A673 (cell line): ENCODE measurements around the gene PCDHGA2. TPM values are rescaled to one million over a fixed set of nuclear protein-coding genes. Genes with fewer than 3 reads are reported as not detected.
A peak's percentile ranks its signal among the peaks of the same experiment; 100 is the strongest.

Experiments used
- Bru-seq: library from RNA; stranded (reverse); fragments of 400-500 nt; gene quantifications from one replicate; lab custom pipeline; 2021; lab: Mats Ljungman, UMichigan
- BruChase-seq, 2 experiments: library from RNA; stranded (reverse); fragments of 400-500 nt; gene quantifications; one replicate each; lab custom pipeline; 2021; lab: Mats Ljungman, UMichigan
- BruUV-seq: library from RNA; stranded (reverse); fragments of 400-500 nt; replicated peaks from 2 replicates; lab custom pipeline; 2021; lab: Mats Ljungman, UMichigan
- CTCF ChIA-PET: fragments of 300-600 bp; sonication (Branson Sonifier 250); formaldehyde crosslinking; loops from one replicate; lab custom pipeline; 2022; ENCODE audit warnings: antibody characterized with exemption; lab: Charles Lee
- POLR2A ChIA-PET: fragments of 300-600 bp; sonication (Branson Sonifier 250); formaldehyde crosslinking; loops from one replicate; lab custom pipeline; 2022; ENCODE audit warnings: antibody characterized with exemption; ENCODE audit not compliant: low non-redundant PET; lab: Charles Lee
- DNase-seq: peaks from one replicate; pipeline ENCODE4 v3.0.0-alpha.2; 2015; ENCODE audit warnings: low spot score
- H3K27ac ChIP-seq: fragments of 200-600 bp; sonication (generic); 2 replicates; pipeline ENCODE4 v1.5.1; 2016; ENCODE audit warnings: mixed run types, low read depth, mild to moderate bottlenecking, mixed read lengths, antibody characterized with exemption, low read length; ENCODE audit not compliant: poor library complexity, severe bottlenecking
- H3K27me3 ChIP-seq: fragments of 200-600 bp; sonication (generic); replicated peaks from 2 replicates; pipeline ENCODE4 v1.6.1; 2017; ENCODE audit warnings: mixed run types, low read depth, mild to moderate bottlenecking, mixed read lengths, antibody characterized with exemption, low read length; ENCODE audit not compliant: insufficient read depth, poor library complexity
- H3K36me3 ChIP-seq: fragments of 200-600 bp; sonication (generic); 2 replicates; pipeline ENCODE4 v1.6.1; 2016; ENCODE audit warnings: mixed run types, mild to moderate bottlenecking, mixed read lengths, antibody characterized with exemption, low read length; ENCODE audit not compliant: insufficient read depth, poor library complexity, severe bottlenecking
- H3K4me1 ChIP-seq: fragments of 200-600 bp; sonication (generic); 2 replicates; pipeline ENCODE4 v1.6.1; 2017; ENCODE audit warnings: mixed run types, mild to moderate bottlenecking, mixed read lengths, antibody characterized with exemption, low read length; ENCODE audit not compliant: insufficient read depth, poor library complexity, severe bottlenecking
- H3K4me3 ChIP-seq: fragments of 200-600 bp; sonication (generic); 2 replicates; pipeline ENCODE4 v1.5.1; 2016; ENCODE audit warnings: low read depth, mixed run types, mild to moderate bottlenecking, mixed read lengths, low read length; ENCODE audit not compliant: poor library complexity, severe bottlenecking
- H3K9me3 ChIP-seq: fragments of 200-600 bp; sonication (generic); 2 replicates; pipeline ENCODE4 v1.6.1; 2016; ENCODE audit warnings: mixed run types, low read depth, mild to moderate bottlenecking, mixed read lengths, antibody characterized with exemption, low read length; ENCODE audit not compliant: poor library complexity, severe bottlenecking
- CTCF ChIP-seq: fragments of 300-800, 200-600 bp; sonication (generic); conservative IDR thresholded peaks from 2 replicates; pipeline ENCODE4 v1.5.1; 2017; ENCODE audit warnings: low read depth, mild to moderate bottlenecking, antibody characterized with exemption, low read length, moderate library complexity, mixed read lengths
- EZH2 ChIP-seq: fragments of 200-600 bp; sonication (generic); IDR thresholded peaks from 2 replicates; pipeline ENCODE4 v1.6.1; 2017; ENCODE audit warnings: borderline replicate concordance, low read depth, mild to moderate bottlenecking, mixed read lengths, antibody characterized with exemption, low read length; ENCODE audit not compliant: poor library complexity, severe bottlenecking
- intact Hi-C: fragments of 100-400 bp; cut with micrococcal nuclease; formaldehyde crosslinking; loops from one replicate; pipeline ENCODE4 v1.10.0; 2022; ENCODE audit not compliant: unreplicated experiment
- long read RNA-seq: library from polyadenylated mRNA; stranded (forward); transcript quantifications from one replicate; pipeline ENCODE4 v2.0.0, GENCODE V29; 2022
- total RNA-seq: library from RNA; stranded (reverse); gene quantifications from 2 replicates; pipeline ENCODE4 v1.2.3, GENCODE V29; 2021

The PCDHGA2 gene
- total RNA-seq = 1.5 and 1.8 TPM in 2 replicates
- Bru-seq, nascent RNA = percentile 43 among the genes with signal in this experiment
- BruChase-seq, experiment 1, labeled RNA remaining after a 2-hour chase = percentile 60 among the genes with signal in this experiment
- percentile 72 among the genes with signal in this experiment for BruChase-seq, experiment 2, labeled RNA remaining after a 6-hour chase
- long read RNA-seq, full-length matches to known transcripts = 1 of 1 reads
- long read RNA-seq, partial matches to known transcripts = 0 of 1 reads
- long read RNA-seq, other reads (novel, unspliced or antisense) = 0 of 1 reads

GRCh38 chr5:141338538-141339306 lies at the start of gene PCDHGA2:
Gene PCDHGA2 (plus strand): TSS chr5:141338760.
- no TSS peak for BruUV-seq

GRCh38 chr5:141298376-141298775 lies 40.2 kb upstream of the PCDHGA2 start:
- POLR2A ChIA-PET = no interaction called here
- BruUV-seq = no TSS peak
- no peak overlapping the region for H3K4me3 ChIP-seq
- intact Hi-C loops = no loop called here
- H3K9me3 ChIP-seq = no peaks in the 10 kb centered on the region
- CTCF ChIA-PET = no interaction called here
- no peaks in the 10 kb centered on the region for H3K36me3 ChIP-seq
- no peaks in the 10 kb centered on the region for H3K4me1 ChIP-seq
- DNase-seq = no peak
- H3K27ac ChIP-seq = no peak overlapping the region
- no peaks in the 10 kb centered on the region for H3K27me3 ChIP-seq
- TF ChIP-seq CTCF = no peak
- no peak for TF ChIP-seq EZH2

More at GRCh38 chr5:141338538-141339306, at the start of gene PCDHGA2:
- Histone ChIP-seq H3K9me3 (peaks cover 48% of the 10 kb centered on the region), H3K4me3 (no peak within 1 kb of the TSS), H3K27me3 (no peaks in the 10 kb centered on the region), H3K36me3 (no peaks in the 10 kb centered on the region), H3K27ac (no peak within 1 kb of the TSS), H3K4me1 (no peaks in the 10 kb centered on the region)
- TF ChIP-seq EZH2 (no peak), CTCF (peak; percentile 55)
- ChIA-PET POLR2A (no interaction called here), CTCF (interaction anchor here (0.6 kb wide), 1 partner anchor 225 kb away, joined by 3 read pairs; no protein-coding TSS in a partner anchor)
- intact Hi-C loops = no loop called here
- DNase-seq = peak; percentile 65

- Histone ChIP-seq H3K36me3 (no peaks in the 10 kb centered on the region), H3K9me3 (peaks cover 20% of the 10 kb centered on the region), H3K27me3 (no peaks in the 10 kb centered on the region), H3K4me3 (no peak within 1 kb of the TSS), H3K27ac (no peak within 1 kb of the TSS), H3K4me1 (no peaks in the 10 kb centered on the region)
- CTCF ChIA-PET = no interaction called here
- TF ChIP-seq CTCF = no peak
- TF ChIP-seq EZH2 = no peak
- no peak for DNase-seq
- POLR2A ChIA-PET = no interaction called here
- BruUV-seq = no TSS peak
- intact Hi-C loops = no loop called here
Measured at GRCh38 chr5:141303756-141304155, 34.8 kb upstream of the PCDHGA2 start, which contains the start of gene SLC25A2. Gene SLC25A2 (minus strand): TSS chr5:141304049. CDS start chr5:141303865, 184 bp downstream.
